VCaP (cell line): ENCODE data around the gene VOPP1.

Experiments
- H3K27ac ChIP-seq: fragments of 450-650 bp; 2 replicates; pipeline ENCODE4 v1.5.1; 2017
- TF ChIP-seq, protein P1 (sequence below): fragments of 450-650 bp; conservative IDR thresholded peaks from 2 replicates; pipeline ENCODE4 v1.5.1; 2017; ENCODE audit warnings: mild to moderate bottlenecking, moderate library complexity

Gene VOPP1

DNA sequence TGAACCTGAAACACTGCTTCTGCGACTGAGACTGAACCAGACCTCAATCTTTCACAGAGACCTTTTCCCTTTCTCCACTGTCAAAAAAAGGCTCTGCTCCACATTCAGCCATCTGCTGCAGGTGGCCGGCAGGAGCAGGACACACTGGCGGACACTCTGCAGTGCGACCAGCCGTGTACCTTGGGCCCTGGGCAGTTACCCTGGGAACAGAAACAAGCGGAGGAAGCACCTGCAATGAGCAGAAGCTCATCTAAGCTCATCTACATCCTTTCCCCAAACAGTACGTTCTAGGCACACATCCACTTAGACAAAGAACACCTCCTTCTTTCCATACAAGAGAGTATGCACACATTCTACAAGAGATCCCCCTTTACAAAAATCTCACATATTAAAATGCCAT, 22.8 kb downstream of the VOPP1 start:
- TF ChIP-seq, protein P1, sequence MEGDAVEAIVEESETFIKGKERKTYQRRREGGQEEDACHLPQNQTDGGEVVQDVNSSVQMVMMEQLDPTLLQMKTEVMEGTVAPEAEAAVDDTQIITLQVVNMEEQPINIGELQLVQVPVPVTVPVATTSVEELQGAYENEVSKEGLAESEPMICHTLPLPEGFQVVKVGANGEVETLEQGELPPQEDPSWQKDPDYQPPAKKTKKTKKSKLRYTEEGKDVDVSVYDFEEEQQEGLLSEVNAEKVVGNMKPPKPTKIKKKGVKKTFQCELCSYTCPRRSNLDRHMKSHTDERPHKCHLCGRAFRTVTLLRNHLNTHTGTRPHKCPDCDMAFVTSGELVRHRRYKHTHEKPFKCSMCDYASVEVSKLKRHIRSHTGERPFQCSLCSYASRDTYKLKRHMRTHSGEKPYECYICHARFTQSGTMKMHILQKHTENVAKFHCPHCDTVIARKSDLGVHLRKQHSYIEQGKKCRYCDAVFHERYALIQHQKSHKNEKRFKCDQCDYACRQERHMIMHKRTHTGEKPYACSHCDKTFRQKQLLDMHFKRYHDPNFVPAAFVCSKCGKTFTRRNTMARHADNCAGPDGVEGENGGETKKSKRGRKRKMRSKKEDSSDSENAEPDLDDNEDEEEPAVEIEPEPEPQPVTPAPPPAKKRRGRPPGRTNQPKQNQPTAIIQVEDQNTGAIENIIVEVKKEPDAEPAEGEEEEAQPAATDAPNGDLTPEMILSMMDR: no peak
- peak overlapping the region; percentile 61 for H3K27ac ChIP-seq

DNA sequence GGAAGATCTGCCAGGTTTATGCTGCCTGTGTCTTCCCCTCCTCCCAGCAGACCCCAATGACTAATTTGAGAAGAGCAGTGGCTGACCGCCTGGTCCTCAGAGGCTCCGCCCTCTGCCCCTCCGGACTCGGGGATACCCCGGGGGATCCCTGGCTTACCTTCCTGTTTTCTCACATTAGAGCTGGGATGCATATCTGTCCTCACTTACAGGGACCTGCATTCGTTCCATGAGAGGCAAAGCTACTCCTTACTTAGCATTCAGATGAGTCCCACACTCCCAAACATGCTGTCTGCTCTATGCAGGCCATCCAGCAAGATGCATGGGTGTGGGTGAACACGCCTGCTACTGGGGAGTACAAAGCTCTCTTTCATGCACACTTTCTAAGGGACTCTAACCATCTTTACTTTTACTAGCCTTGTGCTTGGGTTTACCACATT, 24.0 kb downstream of the VOPP1 start:
- H3K27ac ChIP-seq: no peak overlapping the region
- TF ChIP-seq, protein P1: no peak

DNA sequence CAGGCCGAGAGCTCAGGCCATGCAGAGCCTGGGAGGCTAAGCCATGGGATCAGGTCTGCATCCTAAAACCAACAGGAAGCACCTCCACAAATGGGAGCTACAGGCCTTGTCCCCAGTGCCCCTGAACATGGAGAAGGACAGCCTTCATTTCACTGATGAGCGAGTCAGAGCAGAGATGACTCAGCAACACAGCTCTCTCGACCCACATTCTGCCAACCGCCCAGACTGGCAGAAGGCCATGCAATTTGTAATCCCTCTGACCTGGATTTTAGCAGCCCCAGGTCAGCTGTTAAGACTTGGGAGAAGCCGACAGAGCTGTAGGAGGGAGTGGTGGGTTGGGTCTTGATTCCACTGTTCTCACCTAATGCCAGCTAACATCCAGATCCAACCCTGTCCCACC, 25.5 kb downstream of the VOPP1 start:
- no peak overlapping the region for H3K27ac ChIP-seq
- TF ChIP-seq, protein P1: no peak

DNA sequence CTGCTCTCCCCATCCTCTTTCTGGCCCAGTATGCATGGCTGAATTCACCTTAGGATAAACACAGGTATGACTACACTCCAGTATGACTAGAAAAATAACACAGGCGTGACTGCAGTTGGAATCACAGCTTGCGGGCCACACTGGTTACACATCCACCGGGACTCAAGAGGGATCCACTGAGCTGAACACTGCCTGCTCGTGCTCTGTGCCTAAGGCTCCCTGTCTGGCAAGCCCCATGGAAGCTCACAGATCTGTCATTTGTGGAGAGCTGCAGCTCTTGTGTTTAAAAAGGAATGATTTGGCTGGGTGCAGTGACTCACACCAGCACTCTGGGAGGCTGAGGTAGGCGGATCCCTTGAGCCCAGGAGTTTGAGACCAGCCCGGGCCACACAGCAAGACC, 26.8 kb downstream of the VOPP1 start:
- no peak overlapping the region for H3K27ac ChIP-seq

DNA sequence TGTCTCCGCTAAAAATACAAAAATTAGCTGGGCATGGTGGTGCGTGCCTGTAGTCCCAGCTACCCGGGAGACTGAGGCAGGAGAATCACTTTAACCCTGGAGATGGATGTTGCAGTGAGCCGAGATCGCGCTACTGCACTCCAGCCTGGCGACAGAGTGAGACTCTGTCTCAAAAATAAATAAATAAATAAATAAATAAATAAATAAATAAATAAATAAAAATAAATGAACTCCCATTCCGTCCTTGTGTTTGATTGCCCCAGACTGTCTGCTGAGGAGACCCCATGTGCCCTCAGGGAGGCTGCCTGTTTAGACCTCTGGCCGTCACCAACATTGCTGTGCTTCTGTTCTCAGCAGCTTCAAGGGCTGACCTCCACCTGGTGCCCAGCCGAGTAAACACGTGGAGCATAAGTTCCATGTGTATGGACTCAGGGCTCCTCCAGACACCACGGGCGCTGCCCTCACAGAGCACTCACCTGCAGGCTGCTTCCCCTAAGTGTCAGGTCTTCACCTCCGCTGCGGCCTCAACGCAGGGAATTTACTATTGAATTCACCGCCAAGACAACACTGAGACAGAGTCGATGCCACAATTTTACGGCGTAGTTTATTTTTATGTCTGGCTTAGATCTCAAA, 32.0 kb downstream of the VOPP1 start:
- H3K27ac ChIP-seq: no peak overlapping the region
- TF ChIP-seq, protein P1: no peak

More for the DNA sequence above, 26.8 kb downstream of the VOPP1 start:
- TF ChIP-seq, protein P1: no peak

DNA sequence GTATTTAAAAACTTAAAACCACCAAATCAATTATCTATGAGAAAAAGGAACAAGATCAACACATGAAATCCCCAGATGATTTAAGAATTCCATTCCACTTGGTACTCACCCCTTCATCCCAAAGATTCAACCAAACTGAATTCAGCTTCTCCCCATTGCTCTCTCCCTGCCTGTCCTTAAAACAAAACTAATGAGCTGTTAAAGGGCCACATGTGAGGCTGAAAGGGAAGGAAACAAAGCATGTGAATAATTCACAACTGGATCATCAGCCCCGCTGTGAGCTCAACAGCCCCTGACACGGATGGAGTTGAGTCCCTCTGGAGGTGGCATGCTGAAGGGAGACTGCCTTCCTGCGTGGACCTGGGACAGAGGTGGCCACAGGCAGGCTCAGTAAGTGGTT, 32.9 kb downstream of the VOPP1 start:
- no peak overlapping the region for H3K27ac ChIP-seq
- TF ChIP-seq, protein P1: no peak

DNA sequence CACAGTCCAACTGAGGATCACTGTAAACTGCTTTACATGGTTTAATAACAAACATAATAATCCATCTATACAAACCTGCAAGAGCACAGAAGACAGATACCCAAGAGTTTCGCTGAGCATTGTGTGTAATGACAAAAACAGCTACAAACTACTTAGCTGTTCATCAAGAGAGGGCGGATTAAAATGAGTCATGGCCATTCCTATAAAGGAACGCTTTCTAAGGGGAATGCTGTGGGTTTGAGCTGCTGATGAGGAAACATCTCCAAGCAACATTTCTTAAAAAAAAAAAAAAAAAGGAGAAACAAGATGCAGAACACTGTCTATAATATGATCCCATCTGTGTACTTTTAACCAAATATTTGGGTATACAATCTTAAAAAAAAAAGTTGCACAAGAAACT, 33.8 kb downstream of the VOPP1 start:
- no peak overlapping the region for H3K27ac ChIP-seq

More for the DNA sequence above, 33.8 kb downstream of the VOPP1 start:
- TF ChIP-seq, protein P1: no peak
